ENCODE results near the gene PSMD6.

GRCh38 chr3:63990733-63991132 lies 32.6 kb downstream of the PSMD6 start:
- TF ChIP-seq POLR2A (IDR thresholded peaks at IDR 0.05) (no peak), EP300 (IDR thresholded peaks at IDR 0.05) (no peak)
